BJ (cell line): ENCODE results near the gene GALNT1. TPM values are rescaled to one million over a fixed set of nuclear protein-coding genes. Genes with fewer than 3 reads are reported as not detected.

ENCODE experiments used
- CTCF ChIA-PET: fragments of 350-600 bp; formaldehyde crosslinking; extraction: SDS; loops from one replicate; lab custom pipeline; 2021; ENCODE audit warnings: antibody characterized with exemption, inconsistent platforms; lab: Yijun Ruan, JAX
- POLR2A ChIA-PET: fragments of 300-600 bp; sonication (Branson Sonifier 250); formaldehyde crosslinking; extraction: SDS; loops from one replicate; lab custom pipeline; 2021; ENCODE audit warnings: antibody characterized with exemption; lab: Charles Lee
- DNase-seq: peaks from one replicate; pipeline ENCODE4 v3.0.0-alpha.2; 2011; ENCODE audit warnings: low read depth
- H3K27me3 ChIP-seq: 2 replicates; pipeline ENCODE4 v1.6.0; 2011; ENCODE audit warnings: low read length; ENCODE audit not compliant: control insufficient read depth, insufficient read depth
- H3K36me3 ChIP-seq: 2 replicates; pipeline ENCODE4 v1.5.1; 2011; ENCODE audit warnings: low read length; ENCODE audit not compliant: control insufficient read depth, insufficient read depth
- H3K4me3 ChIP-seq: 2 replicates; pipeline ENCODE4 v1.5.1; 2011; ENCODE audit warnings: low read depth, mild to moderate bottlenecking, control low read depth, low read length
- polyA plus RNA-seq: library from polyadenylated mRNA; depleted of rRNA; stranded (reverse); fragments of >200 nt; gene quantifications from 2 replicates; pipeline ENCODE4 v1.2.3, GENCODE V29; 2011
- TF ChIP-seq, protein P1 (sequence below): IDR thresholded peaks from 2 replicates; pipeline ENCODE4 v1.5.1; 2011; ENCODE audit warnings: low read depth, mild to moderate bottlenecking, control low read depth, inconsistent platforms, low read length, moderate library complexity; ENCODE audit not compliant: insufficient read depth

GALNT1 gene
- polyA plus RNA-seq, 1 experiment: 23.3 TPM

DNA sequence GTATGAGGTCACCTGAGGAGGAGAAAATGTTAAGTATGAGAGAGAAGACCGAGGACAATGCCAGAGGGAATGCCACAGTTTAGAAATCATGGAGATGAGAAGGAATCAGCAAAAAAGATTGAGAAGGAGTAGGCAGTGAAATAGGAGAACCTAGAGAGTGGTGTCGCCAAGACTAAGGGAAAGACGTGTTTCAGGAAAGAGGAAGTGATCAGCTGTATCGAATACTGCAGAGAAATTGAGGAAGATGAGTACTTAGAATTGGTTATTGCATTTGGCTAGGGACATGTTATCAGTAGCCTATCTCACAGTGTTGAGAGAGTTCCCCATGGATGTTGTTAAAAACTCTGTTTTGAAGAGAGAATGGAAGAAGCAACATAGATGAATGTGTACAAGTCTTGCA is 112.3 kb downstream of the GALNT1 start:
- H3K27me3 ChIP-seq: no peaks in the 10 kb centered on the region
- CTCF ChIA-PET: interaction anchor here (0.6 to 0.9 kb wide), 2 partner anchors 12 to 324 kb away, joined by 3 read pairs; no protein-coding TSS in a partner anchor
- TF ChIP-seq, protein P1, sequence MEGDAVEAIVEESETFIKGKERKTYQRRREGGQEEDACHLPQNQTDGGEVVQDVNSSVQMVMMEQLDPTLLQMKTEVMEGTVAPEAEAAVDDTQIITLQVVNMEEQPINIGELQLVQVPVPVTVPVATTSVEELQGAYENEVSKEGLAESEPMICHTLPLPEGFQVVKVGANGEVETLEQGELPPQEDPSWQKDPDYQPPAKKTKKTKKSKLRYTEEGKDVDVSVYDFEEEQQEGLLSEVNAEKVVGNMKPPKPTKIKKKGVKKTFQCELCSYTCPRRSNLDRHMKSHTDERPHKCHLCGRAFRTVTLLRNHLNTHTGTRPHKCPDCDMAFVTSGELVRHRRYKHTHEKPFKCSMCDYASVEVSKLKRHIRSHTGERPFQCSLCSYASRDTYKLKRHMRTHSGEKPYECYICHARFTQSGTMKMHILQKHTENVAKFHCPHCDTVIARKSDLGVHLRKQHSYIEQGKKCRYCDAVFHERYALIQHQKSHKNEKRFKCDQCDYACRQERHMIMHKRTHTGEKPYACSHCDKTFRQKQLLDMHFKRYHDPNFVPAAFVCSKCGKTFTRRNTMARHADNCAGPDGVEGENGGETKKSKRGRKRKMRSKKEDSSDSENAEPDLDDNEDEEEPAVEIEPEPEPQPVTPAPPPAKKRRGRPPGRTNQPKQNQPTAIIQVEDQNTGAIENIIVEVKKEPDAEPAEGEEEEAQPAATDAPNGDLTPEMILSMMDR: no peak
- no peak overlapping the region for H3K4me3 ChIP-seq
- POLR2A ChIA-PET: no interaction called here
- DNase-seq: no peak
- H3K36me3 ChIP-seq: no peaks in the 10 kb centered on the region

DNA sequence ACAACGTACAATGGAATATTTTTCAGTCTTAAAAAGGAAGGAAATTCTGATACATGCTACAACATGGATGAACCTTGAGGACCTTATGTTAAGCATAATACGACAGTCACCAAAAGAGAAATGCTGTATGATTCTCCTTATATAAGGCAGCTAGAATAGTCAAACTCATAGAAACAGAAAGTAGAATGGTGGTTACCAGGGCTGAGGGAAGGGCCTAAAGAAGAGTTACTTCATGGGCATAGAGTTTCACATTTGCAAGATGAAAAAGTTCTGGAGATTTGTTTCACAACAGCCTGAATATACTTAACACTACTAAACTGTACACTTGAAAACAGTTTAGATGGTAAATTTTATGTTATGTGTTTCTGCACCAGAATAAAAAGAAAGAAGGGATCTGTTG is 113.3 kb downstream of the GALNT1 start:
- Histone ChIP-seq H3K27me3 (no peaks in the 10 kb centered on the region), H3K4me3 (no peak overlapping the region), H3K36me3 (no peaks in the 10 kb centered on the region)
- TF ChIP-seq, protein P1: no peak
- DNase-seq: no peak
- CTCF ChIA-PET: interaction anchor here (1.2 kb wide), 1 partner anchor 8 kb away, joined by 3 read pairs; no protein-coding TSS in a partner anchor
- POLR2A ChIA-PET: no interaction called here

DNA sequence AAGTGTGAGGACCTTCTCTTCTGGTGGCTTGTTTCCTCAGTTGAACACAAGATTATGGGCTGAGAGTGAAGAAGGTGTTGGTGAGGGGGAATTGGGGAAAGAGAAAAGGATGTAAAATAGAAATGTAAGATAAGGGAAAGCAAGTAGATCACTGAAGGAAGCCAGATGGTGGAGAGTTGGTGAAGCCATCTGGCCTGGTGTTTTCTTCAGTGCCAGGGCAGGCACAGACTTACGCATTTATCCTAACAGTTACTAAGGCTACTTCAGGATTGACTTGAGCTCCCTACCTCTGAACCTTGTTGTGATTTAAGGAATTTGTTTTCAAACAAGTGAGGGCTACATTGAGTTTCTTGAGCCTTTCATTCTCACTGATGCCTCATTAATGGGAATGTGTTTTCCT is 113.8 kb downstream of the GALNT1 start:
- H3K4me3 ChIP-seq: no peak overlapping the region
- CTCF ChIA-PET: interaction anchor here (1.2 kb wide), 1 partner anchor 9 kb away, joined by 3 read pairs; no protein-coding TSS in a partner anchor
- POLR2A ChIA-PET: no interaction called here
- no peaks in the 10 kb centered on the region for H3K36me3 ChIP-seq
- TF ChIP-seq, protein P1: no peak
- H3K27me3 ChIP-seq: no peaks in the 10 kb centered on the region
- no peak for DNase-seq

DNA sequence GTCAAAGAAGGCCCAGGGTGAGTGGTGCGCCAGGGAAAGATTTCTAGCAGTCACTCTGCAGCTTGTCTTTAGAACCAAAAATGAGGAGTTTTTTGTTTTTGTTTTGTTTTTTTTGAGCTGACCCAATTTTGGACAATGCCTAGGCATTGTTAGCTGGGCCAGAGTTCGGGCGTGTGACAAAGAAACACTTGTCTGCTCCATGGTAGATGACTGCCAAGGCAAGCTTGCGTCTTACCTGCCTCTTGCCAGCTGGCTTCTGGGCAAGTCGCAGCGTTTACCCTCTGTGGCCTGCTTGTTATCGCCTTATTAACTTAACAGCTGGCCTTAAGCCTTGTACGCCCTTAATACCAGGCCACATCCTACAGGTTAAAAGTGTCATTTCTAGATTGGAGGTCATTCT is 114.3 kb downstream of the GALNT1 start:
- no peak overlapping the region for H3K4me3 ChIP-seq
- no peak for DNase-seq
- POLR2A ChIA-PET: no interaction called here
- H3K27me3 ChIP-seq: no peaks in the 10 kb centered on the region
- TF ChIP-seq, protein P1: no peak
- CTCF ChIA-PET: interaction anchor here (0.6 kb wide), 1 partner anchor 503 kb away, joined by 3 read pairs; no protein-coding TSS in a partner anchor
- H3K36me3 ChIP-seq: no peaks in the 10 kb centered on the region

DNA sequence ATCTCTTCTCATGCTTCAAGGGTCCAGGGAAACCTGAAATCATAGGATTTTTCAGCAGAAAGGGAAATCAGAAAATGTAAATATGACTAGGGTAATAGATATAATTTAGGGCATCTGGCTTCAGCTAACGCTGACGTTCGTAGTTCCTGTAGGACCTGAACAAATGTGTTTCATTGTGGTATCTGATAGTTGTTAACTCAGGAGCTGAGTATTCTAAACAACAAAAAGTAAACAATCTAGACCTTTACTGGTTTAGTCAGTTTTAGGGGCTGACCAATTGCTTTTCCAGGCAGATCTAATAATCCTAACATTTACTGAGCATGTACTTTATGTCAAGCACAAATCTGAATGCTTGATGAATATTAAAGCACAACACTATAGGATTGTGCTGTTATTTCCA is 114.8 kb downstream of the GALNT1 start:
- no peaks in the 10 kb centered on the region for H3K36me3 ChIP-seq
- H3K4me3 ChIP-seq: no peak overlapping the region
- ChIA-PET POLR2A (no interaction called here), CTCF (interaction anchor here (0.6 kb wide), 1 partner anchor 503 kb away, joined by 3 read pairs; no protein-coding TSS in a partner anchor)
- H3K27me3 ChIP-seq: no peaks in the 10 kb centered on the region
- TF ChIP-seq, protein P1: no peak
- DNase-seq: no peak
